ENCODE measurements around the gene FAM156B.
"Not testable (repeated sequence)": the region's sequence is repeated elsewhere in the genome, so short reads cannot be mapped to it uniquely, and the experiment has no call there.

Gene FAM156B, protein sequence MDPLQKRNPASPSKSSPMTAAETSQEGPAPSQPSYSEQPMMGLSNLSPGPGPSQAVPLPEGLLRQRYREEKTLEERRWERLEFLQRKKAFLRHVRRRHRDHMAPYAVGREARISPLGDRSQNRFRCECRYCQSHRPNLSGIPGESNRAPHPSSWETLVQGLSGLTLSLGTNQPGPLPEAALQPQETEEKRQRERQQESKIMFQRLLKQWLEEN

GRCh38 chrX:52896855-52897709, at the start of gene FAM156B:
FAM156B (plus strand) TSS chrX:52897330; CDS start chrX:52907226, 9,896 bp downstream.
- not testable (repeated sequence) for DNase-seq (ENCODE audit: low read depth in 2 of 2)

GRCh38 chrX:52852110-52852860, 44.8 kb upstream of the FAM156B start:
- peak in 1 of 2 experiments; percentile 17 for DNase-seq (ENCODE audit: low read depth in 2 of 2)

DNA sequence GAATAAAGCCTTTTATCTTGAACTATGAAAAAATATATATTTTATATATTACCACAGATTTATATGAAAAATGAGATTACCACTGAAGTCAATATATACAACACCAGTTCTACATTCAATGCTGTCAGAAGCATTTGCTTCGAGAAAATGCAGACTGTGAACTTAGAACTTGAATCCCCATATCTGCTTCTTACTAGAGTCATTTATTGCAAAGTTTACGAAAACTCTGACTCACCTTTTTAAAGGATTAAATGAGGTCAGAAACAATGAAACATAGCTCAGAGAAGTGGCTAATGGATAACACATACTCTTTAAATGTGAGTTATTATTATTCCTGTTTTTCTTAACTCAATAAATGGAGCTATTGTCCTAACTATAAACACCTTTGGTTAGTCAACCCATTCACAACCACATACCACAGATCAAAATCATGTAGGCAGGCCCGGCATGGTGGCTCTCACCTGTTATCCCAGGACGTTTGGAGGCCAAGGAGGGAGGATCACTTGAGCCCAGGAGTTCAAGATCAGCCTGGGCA, 40.1 kb upstream of the FAM156B start:
- DNase-seq (ENCODE audit: low read depth in 2 of 2), result not testable (repeated sequence)

DNA sequence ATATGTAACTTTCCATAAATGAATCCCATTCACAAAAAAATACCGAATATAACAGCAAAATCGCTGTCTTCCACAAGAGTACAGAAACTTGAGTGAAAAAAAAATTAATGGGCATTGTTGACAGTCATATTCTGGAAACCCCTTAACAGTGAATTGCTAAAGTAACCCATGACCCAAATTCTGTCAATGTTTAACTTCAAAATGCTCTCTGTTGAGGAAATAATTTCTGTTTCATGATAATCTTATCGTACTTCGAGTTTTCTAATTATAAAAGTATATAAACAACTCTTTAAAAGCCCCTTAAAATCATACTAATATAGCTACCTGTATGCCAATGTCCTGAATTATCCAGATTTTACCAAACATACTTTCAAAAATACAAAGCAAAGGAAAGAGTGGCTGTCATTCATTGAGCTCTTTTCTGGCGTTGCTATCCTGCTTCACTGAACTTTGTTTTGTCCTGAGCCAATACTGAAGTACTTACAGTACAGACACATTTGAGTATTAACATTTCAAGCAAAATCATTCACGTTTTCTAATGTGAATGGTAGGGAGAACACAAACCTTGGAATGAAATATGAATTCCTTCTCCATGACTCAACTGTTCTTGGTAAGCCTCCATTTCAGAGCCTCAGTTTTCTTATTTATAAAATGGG, 31.7 kb upstream of the FAM156B start:
- no peak for DNase-seq (ENCODE audit: low read depth in 2 of 2)

- DNase-seq (ENCODE audit: low read depth in 2 of 2), result no peak
Measured at GRCh38 chrX:52867610-52868348, 29.4 kb upstream of the FAM156B start, which contains the start of gene XAGE3. XAGE3 (minus strand) TSS chrX:52868083; CDS start chrX:52867133, 950 bp downstream.

DNA sequence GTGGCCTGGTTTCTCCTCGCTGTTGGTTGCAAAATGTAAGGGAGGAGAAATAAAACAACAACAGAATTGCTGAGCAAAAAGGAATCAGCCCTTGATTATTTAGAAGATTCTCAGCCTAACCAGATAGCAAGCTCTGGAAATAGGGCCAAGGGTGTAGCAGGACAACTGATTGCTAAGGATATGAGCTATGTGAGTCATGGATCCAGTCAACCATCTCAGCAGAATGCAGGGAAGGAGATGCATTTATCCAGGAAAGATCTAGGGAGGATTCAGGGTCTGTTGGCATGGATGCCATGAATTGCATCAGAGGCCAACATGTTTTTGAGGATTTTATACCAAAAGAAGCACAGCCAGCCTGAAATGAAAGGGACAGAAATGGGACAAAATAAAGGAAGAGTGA, 27.1 kb upstream of the FAM156B start:
- DNase-seq (ENCODE audit: low read depth in 2 of 2), result no peak

GRCh38 chrX:52873825-52874224, 23.3 kb upstream of the FAM156B start:
- DNase-seq (ENCODE audit: low read depth in 2 of 2), result not testable (repeated sequence)

- no peak for DNase-seq (ENCODE audit: low read depth in 2 of 2)
Measured at GRCh38 chrX:52874661-52875060, 22.5 kb upstream of the FAM156B start.

DNA sequence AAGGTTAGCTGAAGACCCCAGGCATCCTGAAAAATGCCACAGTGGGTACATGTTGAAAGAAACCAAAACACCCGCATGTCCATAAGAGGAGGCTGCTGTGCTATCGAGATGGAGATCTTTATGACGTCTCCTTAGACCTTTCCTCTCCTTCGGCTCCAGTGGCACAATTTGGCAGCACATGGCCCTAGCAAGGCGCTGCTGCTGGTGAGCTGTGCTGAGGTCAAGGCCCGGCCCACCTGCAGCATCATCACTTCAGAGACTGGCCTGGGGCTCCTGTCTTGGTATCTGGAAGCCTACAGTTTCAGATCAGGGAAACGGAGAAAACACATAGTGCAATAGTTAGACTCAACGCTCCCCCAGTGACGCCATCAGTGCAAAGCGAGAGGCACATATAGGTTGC, 21.7 kb upstream of the FAM156B start:
- DNase-seq (ENCODE audit: low read depth in 2 of 2), result not testable (repeated sequence)

DNA sequence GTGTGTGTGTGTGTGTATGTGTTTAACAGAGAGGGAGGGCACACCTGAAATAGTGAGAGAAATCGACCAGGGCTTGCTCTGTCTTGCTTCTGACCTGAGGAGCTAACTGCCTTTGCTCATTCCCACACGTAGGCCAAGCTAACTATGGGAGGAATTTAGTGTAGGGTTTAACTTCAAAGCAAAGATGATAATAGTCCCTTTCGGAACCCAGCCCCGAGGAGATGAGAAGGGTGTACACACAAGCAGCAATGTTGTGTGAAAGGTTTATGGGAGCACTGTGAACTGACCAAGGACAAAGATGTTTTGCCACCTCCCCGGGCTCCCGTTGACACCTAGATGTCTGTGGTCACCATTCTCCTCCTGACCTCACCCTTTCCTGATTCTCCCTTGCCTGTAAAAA, 20.7 kb upstream of the FAM156B start:
- not testable (repeated sequence) for DNase-seq (ENCODE audit: low read depth in 2 of 2)

GRCh38 chrX:52887459-52887858, 9.7 kb upstream of the FAM156B start:
- not testable (repeated sequence) for DNase-seq (ENCODE audit: low read depth in 2 of 2)

DNA sequence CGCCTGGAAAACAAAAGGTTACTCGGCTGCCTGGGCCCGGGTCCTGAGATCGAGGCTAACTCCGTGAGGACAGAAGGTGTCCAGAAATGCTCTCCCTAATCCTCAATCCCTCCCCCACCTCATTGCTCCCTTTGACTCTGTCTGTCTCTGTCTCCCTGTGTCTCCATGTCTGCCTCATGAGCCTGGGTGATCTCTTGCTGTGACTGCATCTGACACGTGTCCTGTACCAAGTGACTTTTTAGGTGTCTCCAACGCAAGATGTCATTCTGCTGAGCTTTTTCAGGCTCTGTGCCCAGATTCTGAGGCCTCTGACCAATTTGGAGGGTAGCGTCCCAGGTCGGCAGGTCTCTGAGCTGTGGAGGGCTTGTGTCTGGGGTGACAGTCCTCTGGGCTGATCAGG, 9.0 kb upstream of the FAM156B start:
- DNase-seq (ENCODE audit: low read depth in 2 of 2), result not testable (repeated sequence)

DNA sequence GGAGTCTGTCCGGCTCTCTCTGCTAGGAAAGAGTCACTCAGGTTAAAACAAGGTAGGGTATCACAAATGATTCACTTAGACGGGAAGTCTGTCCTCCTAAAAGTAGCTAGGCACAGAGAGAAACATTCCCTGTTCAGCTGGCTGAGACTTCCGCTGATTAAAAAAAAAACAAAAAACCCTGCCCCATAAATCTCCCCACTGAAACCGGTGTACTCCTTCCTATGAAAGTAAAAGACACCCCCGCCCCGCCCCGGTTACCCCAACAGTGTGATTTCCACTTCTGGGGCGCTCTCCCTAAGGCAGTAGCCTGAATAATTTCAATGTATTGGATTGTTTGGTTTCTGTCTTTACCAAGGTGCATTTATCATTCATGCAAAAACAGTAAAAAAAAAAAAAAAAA, 692 bp upstream of the FAM156B start:
- DNase-seq (ENCODE audit: low read depth in 2 of 2), result not testable (repeated sequence)

- not testable (repeated sequence) for DNase-seq (ENCODE audit: low read depth in 2 of 2)
Measured at GRCh38 chrX:52905531-52905930, 8.4 kb downstream of the FAM156B start.

DNA sequence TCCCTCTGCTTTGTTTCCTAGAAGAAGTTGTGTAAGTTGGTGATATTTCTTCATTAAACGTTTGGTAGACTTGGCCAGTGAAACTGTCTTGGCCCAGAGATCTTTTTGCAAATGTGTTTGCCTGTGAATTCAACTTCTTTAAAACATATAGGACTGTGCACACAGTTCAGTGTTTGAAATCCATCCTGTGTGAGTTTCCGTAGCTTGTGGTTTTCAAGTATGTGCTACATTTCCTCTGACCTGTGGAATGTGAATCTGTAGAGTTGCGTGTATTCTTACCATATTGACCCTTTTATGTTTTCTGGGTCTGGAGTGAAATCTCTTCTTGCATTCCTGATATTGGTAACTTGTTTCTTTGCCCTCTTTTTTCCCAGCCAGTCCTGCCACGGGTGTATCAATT, 8.9 kb downstream of the FAM156B start:
- not testable (repeated sequence) for DNase-seq (ENCODE audit: low read depth in 2 of 2)

GRCh38 chrX:52907137-52907536, 10.0 kb downstream of the FAM156B start:
- DNase-seq (ENCODE audit: low read depth in 2 of 2), result not testable (repeated sequence)

- DNase-seq (ENCODE audit: low read depth in 2 of 2), result not testable (repeated sequence)
Measured at GRCh38 chrX:52907900-52908299, 10.8 kb downstream of the FAM156B start.

- DNase-seq (ENCODE audit: low read depth in 2 of 2), result not testable (repeated sequence)
Measured at GRCh38 chrX:52909313-52909969, 12.3 kb downstream of the FAM156B start.

- not testable (repeated sequence) for DNase-seq (ENCODE audit: low read depth in 2 of 2)
Measured at GRCh38 chrX:52913681-52914080, 16.6 kb downstream of the FAM156B start.

DNA sequence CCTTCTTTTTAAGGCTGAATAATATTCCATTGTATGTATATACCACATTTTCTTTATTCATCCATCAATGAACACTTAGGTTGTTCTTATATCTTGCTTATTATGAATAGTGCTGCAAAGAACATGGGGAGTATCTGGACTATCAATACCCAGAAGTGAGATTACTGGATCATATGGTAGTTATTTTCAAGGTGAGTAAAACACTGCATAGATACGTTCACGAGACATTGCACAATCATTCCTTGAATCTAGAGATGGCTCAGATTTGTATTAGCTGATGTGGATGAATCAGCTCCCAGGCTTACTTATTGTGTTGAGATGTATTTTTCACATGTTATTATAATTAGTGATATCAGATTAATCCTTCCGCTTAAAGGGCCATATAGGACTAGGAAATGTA, 17.6 kb downstream of the FAM156B start:
- DNase-seq (ENCODE audit: low read depth in 2 of 2), result not testable (repeated sequence)

Data from fibroblast of skin of left quadriceps (primary cell).